Measurements from ENCODE around the gene RND2.
A peak's percentile ranks its signal among the peaks of the same experiment; 100 is the strongest.

- TF ChIP-seq CTCF (conservative IDR thresholded peaks at IDR 0.05; ENCODE audit: low read depth in 2 of 2) (peak; percentile 31 to 66), POLR2AphosphoS5 (IDR thresholded peaks at IDR 0.05; ENCODE audit: low read depth) (no peak), EZH2 (IDR thresholded peaks at IDR 0.05; ENCODE audit: low read depth, unreplicated experiment) (no peak), JUNB (IDR thresholded peaks at IDR 0.05; ENCODE audit: unreplicated experiment) (no peak), ETS1 (IDR thresholded peaks at IDR 0.05) (no peak), REST (IDR thresholded peaks at IDR 0.05; ENCODE audit: unreplicated experiment) (no peak), CREB1 (CRISPR knock-in tag; IDR thresholded peaks at IDR 0.05; ENCODE audit: low read depth) (no peak)
Measured at GRCh38 chr17:43006639-43007551, 18.1 kb upstream of the RND2 start, which contains the start of gene IFI35.

Measured in GM23338 (cell line).